HepG2 (cell line): ENCODE results near the gene AHSA1. TPM values are rescaled to one million over a fixed set of nuclear protein-coding genes. Genes with fewer than 3 reads are reported as not detected.
A peak's percentile ranks its signal among the peaks of the same experiment; 100 is the strongest.

Experiments
- BATF2 ChIP-seq: sonication (generic); formaldehyde crosslinking; IDR thresholded peaks from 2 replicates; pipeline ENCODE4 v1.8.0; 2022; ENCODE audit warnings: mild to moderate bottlenecking, missing genetic modification reagents, moderate library complexity
- MLXIP ChIP-seq: sonication (generic); formaldehyde crosslinking; IDR thresholded peaks from 2 replicates; pipeline ENCODE4 v1.9.0; 2021; ENCODE audit warnings: missing genetic modification reagents, borderline replicate concordance
- PREB ChIP-seq: sonication (generic); formaldehyde crosslinking; IDR thresholded peaks from 2 replicates; pipeline ENCODE4 v1.4.0; 2020; ENCODE audit warnings: missing genetic modification reagents
- SOX5 ChIP-seq: IDR thresholded peaks from 2 replicates; pipeline ENCODE4 v1.6.1; 2016; ENCODE audit warnings: borderline replicate concordance
- ZBTB2 ChIP-seq: sonication (generic); formaldehyde crosslinking; IDR thresholded peaks from 2 replicates; pipeline ENCODE4 v1.8.0; 2022; ENCODE audit warnings: low read depth, missing genetic modification reagents
- ZBTB4 ChIP-seq: sonication (generic); formaldehyde crosslinking; IDR thresholded peaks from 2 replicates; pipeline ENCODE4 v1.4.0; 2020; ENCODE audit warnings: missing genetic modification reagents, mild to moderate bottlenecking, borderline replicate concordance
- ZFP36 ChIP-seq: fragments of 150-350 bp; IDR thresholded peaks from 2 replicates; pipeline ENCODE4 v1.6.1; 2018; ENCODE audit warnings: borderline replicate concordance, low read length, low read depth; ENCODE audit not compliant: partially characterized antibody
- ZGPAT ChIP-seq: IDR thresholded peaks from 2 replicates; pipeline ENCODE4 v1.6.1; 2016; ENCODE audit warnings: mild to moderate bottlenecking
- ZMYM3 ChIP-seq: sonication (generic); formaldehyde crosslinking; IDR thresholded peaks from 2 replicates; pipeline ENCODE4 v1.5.1; 2020; ENCODE audit warnings: mild to moderate bottlenecking, missing genetic modification reagents
- ZNF18 ChIP-seq: sonication (generic); formaldehyde crosslinking; IDR thresholded peaks from 2 replicates; pipeline ENCODE4 v1.8.0; 2022; ENCODE audit warnings: mild to moderate bottlenecking, missing genetic modification reagents; ENCODE audit not compliant: insufficient replicate concordance
- ZNF264 ChIP-seq: sonication (generic); formaldehyde crosslinking; IDR thresholded peaks from 2 replicates; pipeline ENCODE4 v1.4.0; 2020; ENCODE audit warnings: missing genetic modification reagents
- ZNF746 ChIP-seq: sonication (generic); formaldehyde crosslinking; IDR thresholded peaks from 2 replicates; pipeline ENCODE4 v1.8.0; 2022; ENCODE audit warnings: mild to moderate bottlenecking, missing genetic modification reagents
- ZNF772 ChIP-seq: sonication (generic); formaldehyde crosslinking; IDR thresholded peaks from 2 replicates; pipeline ENCODE4 v1.5.0; 2020; ENCODE audit warnings: mild to moderate bottlenecking, missing genetic modification reagents
- polyA plus RNA-seq, 8 experiments: library from polyadenylated mRNA; depleted of rRNA in 3 of 8; stranded (reverse) in 7 of 8; unstranded in 1 of 8; fragments of >200 nt; fragmentation: Illumina TruSeq in 4 of 8; extraction: Trizol in 4 of 8; gene quantifications; 2 replicates each; pipeline versions ENCODE4 v1.2.1 to v1.2.3, GENCODE V29; 2011 to 2016; ENCODE audit warnings: low read depth in 4 of 8, missing spikeins in 1 of 8, mixed read lengths in 1 of 8; ENCODE audit not compliant: insufficient read depth in 1 of 8
- total RNA-seq, 5 experiments: library from RNA; depleted of rRNA; stranded (reverse); fragments of >200 nt; fragmentation: Illumina TruSeq; extraction: Trizol; gene quantifications; 2 replicates each; pipeline ENCODE4 v1.2.3, GENCODE V29; 2016; ENCODE audit warnings: low read depth in 1 of 5

The AHSA1 gene
- total and polyA plus RNA-seq, 2 of the 13 experiments (the other 11 are each of a cell fraction or from before 2014, with no cell fraction given), result 113 to 241 TPM

GRCh38 chr14:77498120-77498979, 40.5 kb downstream of the AHSA1 start, which contains the start of gene ISM2 (continued):
- TF ChIP-seq ZGPAT (peak; percentile 77; the same call in 1 of the 2 replicates), SOX5 (CRISPR knock-in tag) (no peak), BATF2 (peak; percentile 84; the same call in 1 of the 2 replicates), ZNF18 (CRISPR knock-in tag) (no peak), ZNF264 (no peak), ZNF746 (CRISPR knock-in tag) (0 out of 2 replicates have a peak, but pooled peaks have one; percentile 19), MLXIP (CRISPR knock-in tag) (no peak), ZBTB2 (peak; percentile 18; the same call in 1 of the 2 replicates), ZMYM3 (CRISPR knock-in tag) (peak; percentile 21), PREB (CRISPR knock-in tag) (no peak), ZFP36 (no peak), ZNF772 (CRISPR knock-in tag) (peak; percentile 48; the same call in 1 of the 2 replicates), ZBTB4 (no peak)
